ENCODE results near the gene PCDHA11.

The PCDHA11 gene

GRCh38 chr5:140828362-140828737 is 40.4 kb upstream of the PCDHA11 start:
- TF ChIP-seq NFIC (IDR thresholded peaks at IDR 0.05) = no peak
- TF ChIP-seq RAD21 (IDR thresholded peaks at IDR 0.05; ENCODE audit: low read depth) = no peak
- TF ChIP-seq REST (IDR thresholded peaks at IDR 0.05; ENCODE audit: low read depth) = no peak
- no peak for TF ChIP-seq TEAD4 (IDR thresholded peaks at IDR 0.05)
- no peak for TF ChIP-seq FOXM1 (IDR thresholded peaks at IDR 0.05; ENCODE audit: borderline replicate concordance, low read depth)
- no peak for TF ChIP-seq TCF12 (IDR thresholded peaks at IDR 0.05; ENCODE audit: low read depth)
- TF ChIP-seq MAX (IDR thresholded peaks at IDR 0.05) = no peak
- no peak for TF ChIP-seq ZBTB7A (IDR thresholded peaks at IDR 0.05; ENCODE audit: low read depth)
- no peak for TF ChIP-seq CREB1 (IDR thresholded peaks at IDR 0.05; ENCODE audit: low read depth)
- no peak for TF ChIP-seq YY1 (IDR thresholded peaks at IDR 0.05; ENCODE audit: low read depth)
- TF ChIP-seq, protein P1, sequence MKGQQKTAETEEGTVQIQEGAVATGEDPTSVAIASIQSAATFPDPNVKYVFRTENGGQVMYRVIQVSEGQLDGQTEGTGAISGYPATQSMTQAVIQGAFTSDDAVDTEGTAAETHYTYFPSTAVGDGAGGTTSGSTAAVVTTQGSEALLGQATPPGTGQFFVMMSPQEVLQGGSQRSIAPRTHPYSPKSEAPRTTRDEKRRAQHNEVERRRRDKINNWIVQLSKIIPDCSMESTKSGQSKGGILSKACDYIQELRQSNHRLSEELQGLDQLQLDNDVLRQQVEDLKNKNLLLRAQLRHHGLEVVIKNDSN (IDR thresholded peaks at IDR 0.05) = no peak
- no peak for TF ChIP-seq TAF1 (IDR thresholded peaks at IDR 0.05; ENCODE audit: low read depth)
- no peak for TF ChIP-seq EP300 (IDR thresholded peaks at IDR 0.05; ENCODE audit: borderline replicate concordance)
- no peak for TF ChIP-seq CEBPB (IDR thresholded peaks at IDR 0.05)
- TF ChIP-seq EGR1 (IDR thresholded peaks at IDR 0.05) = no peak

GRCh38 chr5:140833993-140834392 is 34.8 kb upstream of the PCDHA11 start, which contains the start of gene PCDHA7:
Gene PCDHA7, plus strand, starts transcription at chr5:140834269. Its CDS starts 115 bp downstream, at chr5:140834384.
- no peak for TF ChIP-seq NFIC (IDR thresholded peaks at IDR 0.05)

GRCh38 chr5:140835622-140836510 is 32.9 kb upstream of the PCDHA11 start:
- TF ChIP-seq REST (IDR thresholded peaks at IDR 0.05; ENCODE audit: low read depth) = no peak
- no peak for TF ChIP-seq ZBTB7A (IDR thresholded peaks at IDR 0.05; ENCODE audit: low read depth)
- TF ChIP-seq FOXM1 (IDR thresholded peaks at IDR 0.05; ENCODE audit: borderline replicate concordance, low read depth) = no peak
- no peak for TF ChIP-seq YY1 (IDR thresholded peaks at IDR 0.05; ENCODE audit: low read depth)
- TF ChIP-seq TAF1 (IDR thresholded peaks at IDR 0.05; ENCODE audit: low read depth) = no peak
- TF ChIP-seq EP300 (IDR thresholded peaks at IDR 0.05; ENCODE audit: borderline replicate concordance) = no peak

GRCh38 chr5:140840978-140841962 is 27.5 kb upstream of the PCDHA11 start, which contains the start of gene PCDHA8:
Gene PCDHA8, plus strand, starts transcription at chr5:140841187. Its CDS starts 135 bp downstream, at chr5:140841322.
- no peak for TF ChIP-seq NFIC (IDR thresholded peaks at IDR 0.05)
- TF ChIP-seq RAD21 (IDR thresholded peaks at IDR 0.05; ENCODE audit: low read depth) = peak; percentile 50
- TF ChIP-seq EP300 (IDR thresholded peaks at IDR 0.05; ENCODE audit: borderline replicate concordance) = no peak

DNA sequence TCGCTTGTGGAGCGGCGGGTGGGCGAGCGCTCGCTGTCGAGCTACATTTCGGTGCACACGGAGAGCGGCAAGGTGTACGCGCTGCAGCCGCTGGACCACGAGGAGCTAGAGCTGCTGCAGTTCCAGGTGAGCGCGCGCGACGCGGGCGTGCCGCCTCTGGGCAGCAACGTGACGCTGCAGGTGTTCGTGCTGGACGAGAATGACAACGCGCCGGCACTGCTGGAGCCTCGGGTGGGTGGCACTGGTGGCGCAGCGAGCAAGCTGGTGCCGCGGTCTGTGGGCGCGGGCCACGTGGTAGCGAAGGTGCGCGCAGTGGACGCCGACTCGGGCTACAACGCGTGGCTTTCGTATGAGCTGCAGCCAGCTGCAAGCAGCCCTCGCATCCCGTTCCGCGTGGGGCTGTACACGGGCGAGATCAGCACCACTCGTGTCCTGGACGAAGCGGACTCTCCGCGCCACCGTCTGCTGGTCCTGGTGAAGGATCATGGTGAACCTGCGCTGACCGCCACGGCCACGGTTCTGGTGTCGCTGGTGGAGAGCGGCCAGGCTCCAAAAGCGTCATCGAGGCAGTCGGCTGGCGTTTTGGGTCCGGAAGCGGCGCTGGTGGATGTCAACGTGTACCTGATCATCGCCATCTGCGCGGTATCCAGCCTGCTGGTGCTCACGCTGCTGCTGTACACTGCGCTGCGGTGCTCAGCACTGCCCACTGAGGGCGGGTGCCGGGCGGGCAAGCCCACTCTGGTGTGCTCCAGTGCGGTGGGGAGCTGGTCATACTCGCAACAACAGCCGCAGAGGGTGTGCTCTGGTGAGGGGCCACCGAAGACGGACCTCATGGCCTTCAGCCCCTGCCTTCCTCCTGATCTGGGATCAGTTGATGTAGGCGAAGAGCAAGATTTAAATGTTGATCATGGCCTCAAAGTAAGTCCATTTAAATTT is 25.7 kb upstream of the PCDHA11 start:
- TF ChIP-seq ZBTB7A (IDR thresholded peaks at IDR 0.05; ENCODE audit: low read depth) (no peak), YY1 (IDR thresholded peaks at IDR 0.05; ENCODE audit: low read depth) (no peak), MAX (IDR thresholded peaks at IDR 0.05) (no peak)
- TF ChIP-seq, protein P1 (IDR thresholded peaks at IDR 0.05) = no peak
